GOT3 (cell line): ENCODE data around the gene HLCS.
"Not testable (repeated sequence)": the region's sequence is repeated elsewhere in the genome, so short reads cannot be mapped to it uniquely, and the experiment has no call there.

ENCODE experiments used
- DNase-seq: peaks from one replicate; lab custom pipeline; 2025; ENCODE audit warnings: mixed read lengths; lab: John Stamatoyannopoulos, UW

Gene HLCS

DNA sequence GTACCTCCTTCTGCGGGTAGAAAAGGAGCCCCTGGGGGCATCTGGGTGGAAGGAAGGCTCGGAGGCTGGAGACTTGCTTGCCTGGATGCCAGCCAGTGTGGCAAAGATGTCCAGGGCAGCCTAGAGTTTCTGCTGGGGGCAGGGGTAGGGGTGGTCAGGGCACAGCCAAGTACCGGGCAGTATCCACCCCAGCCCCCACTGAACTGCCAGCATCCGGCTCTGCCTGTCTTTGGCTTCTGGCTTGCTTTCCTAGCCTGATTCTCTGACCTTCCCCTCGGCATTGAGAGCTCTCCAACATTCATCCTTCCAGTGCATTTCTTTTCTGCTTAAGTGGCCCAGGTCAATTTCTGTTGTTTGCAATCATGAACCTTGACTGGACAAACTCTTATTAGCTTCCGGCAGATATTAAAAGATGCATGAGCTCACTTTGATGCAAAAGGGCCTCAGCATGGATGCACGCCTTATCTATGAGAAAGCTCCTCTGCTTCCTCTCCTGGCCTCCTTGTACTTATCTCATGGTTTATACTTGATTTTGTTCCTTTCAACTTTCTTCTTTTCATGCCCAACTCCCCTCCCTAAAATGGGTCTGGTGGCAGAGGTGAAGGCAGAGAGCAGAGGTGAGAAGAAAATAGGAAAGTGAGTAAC, 116.9 kb downstream of the HLCS start:
- no peak for DNase-seq

DNA sequence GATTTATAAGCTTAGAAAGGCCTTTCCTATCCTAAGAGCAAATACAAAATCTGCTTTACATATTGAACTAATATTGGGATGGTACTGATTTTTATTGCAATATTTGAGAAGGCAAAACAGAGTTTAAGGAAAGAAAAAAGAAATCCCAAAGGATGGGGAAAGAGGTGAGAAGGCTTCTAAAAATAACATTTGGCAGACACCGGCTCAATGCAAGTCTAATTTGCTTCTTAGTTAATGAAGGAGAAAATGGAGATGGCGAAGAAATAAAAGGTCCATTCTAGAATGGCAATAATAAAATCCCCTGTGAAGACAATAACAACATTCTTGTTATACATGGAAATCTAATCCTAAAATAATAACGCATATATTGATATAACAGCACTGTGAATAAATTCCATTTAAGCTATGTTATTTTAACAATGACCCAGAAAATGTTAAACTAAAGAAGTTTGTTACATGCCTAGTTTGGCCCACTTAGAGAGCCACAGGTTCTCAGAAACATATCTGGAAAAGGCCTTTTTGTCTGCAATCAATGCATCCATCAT, 117.7 kb downstream of the HLCS start:
- DNase-seq: no peak

GRCh38 chr21:36847189-36847588, 119.3 kb downstream of the HLCS start:
- no peak for DNase-seq

- no peak for DNase-seq
Measured at GRCh38 chr21:36846631-36847030, 119.8 kb downstream of the HLCS start.

DNA sequence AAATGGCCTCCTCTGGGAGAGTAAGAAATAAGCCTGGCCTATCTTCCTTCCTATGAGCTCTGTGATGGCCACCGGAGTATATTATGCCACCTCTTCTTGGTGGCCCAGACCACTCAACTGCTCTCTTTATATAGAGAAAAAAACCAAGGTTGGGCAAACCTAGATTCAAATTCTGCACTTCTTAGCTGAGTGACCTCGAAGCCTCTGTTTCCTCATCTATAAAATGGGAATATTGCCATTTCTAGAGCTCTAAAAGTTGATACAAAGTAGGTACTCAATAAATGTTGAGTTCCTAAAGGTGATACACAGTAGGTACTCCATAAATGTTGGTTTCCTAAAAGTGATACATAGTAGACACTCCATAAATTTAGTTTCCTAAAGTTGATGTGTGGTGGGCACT, 120.7 kb downstream of the HLCS start:
- DNase-seq: no peak

GRCh38 chr21:36845070-36845469, 121.4 kb downstream of the HLCS start:
- no peak for DNase-seq

DNA sequence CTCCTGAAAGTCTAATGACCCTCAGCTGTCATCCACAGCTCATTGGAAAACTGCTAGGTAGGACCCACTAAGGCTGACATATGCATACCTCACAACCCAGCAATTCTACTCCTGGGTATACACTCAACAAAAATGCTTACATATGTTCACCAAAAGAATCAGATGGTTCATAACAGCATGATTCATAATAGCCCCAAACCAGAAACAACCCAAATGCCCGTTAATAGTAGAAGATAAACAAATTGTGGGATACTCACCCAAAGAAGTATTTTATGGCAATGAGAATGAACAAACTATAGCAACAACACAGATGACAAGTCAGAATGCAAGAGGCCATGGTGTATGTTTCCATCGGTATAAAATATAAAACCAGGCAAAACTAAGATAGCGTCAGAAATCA, 124.6 kb downstream of the HLCS start:
- DNase-seq: no peak

GRCh38 chr21:36839735-36840134, 126.7 kb downstream of the HLCS start:
- no peak for DNase-seq

- DNase-seq: no peak
Measured at GRCh38 chr21:36839123-36839522, 127.3 kb downstream of the HLCS start.

DNA sequence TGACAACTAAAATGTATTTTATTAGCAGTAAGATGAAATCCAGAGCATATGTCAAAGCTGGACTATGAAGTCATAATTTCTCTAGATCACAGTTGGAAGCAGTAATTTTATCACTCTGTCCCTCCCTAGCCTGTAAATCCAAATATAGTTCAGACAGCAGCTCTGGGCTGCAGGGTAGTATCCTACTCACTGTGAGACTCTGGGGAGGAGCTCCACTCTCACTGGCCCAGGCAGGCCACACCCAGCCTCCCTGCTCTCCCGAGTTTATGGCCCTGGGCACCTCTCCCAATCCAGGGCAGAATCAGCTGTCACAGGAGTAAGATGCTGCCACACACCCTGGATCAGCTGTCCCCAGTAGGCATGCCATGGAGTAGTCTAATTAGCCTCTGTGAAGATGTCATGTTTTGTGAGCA, 131.1 kb downstream of the HLCS start:
- DNase-seq: no peak

- DNase-seq: no peak
Measured at GRCh38 chr21:36834192-36834591, 132.3 kb downstream of the HLCS start.

DNA sequence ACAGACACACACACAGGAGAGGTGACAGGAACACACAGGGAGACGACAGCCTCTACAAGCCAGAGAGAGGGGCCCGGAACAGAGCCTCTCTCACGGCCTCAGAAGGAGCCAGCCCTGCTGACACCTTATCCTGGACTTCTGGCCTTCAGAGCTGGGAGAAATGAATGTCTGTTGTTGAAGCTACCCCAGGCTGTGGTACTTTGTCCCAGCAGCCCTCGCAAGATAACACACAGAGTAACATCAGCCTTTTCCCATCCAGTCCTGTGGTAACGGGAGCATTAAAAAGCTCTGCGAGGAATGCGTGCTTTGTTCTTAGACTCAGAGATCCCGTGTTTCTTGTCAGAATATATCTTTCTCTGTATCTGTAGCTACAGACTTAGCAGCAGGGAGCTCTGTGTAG, 136.4 kb downstream of the HLCS start:
- no peak for DNase-seq

DNA sequence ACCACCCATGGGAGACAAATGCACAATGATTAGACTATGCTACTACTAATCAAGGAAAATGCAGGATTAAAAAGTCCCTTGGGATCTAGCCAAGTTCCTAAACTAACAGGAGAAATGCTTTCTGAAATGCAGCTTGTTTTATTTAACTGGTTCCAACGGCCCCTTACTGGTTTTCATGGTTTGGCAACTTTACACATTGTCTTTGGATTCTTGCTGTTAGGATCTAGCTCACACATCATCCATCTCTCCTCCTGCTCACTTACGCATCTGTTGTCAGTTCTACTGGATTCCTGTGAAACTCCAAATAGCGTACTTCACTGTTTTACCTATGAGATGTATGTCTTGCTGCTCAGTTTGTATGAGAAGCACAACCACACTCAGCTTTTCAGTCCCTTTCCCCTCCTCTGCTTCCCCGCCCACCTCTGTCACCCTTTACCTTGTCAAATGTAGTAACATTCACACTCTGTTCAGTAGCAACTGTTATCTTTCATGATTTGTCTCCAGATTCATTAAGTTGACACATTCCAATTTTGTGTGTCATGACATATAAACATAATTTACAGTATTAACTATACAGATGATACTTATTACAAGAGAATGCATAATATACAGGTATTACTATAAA, 137.5 kb downstream of the HLCS start:
- DNase-seq: no peak

GRCh38 chr21:36828208-36828607, 138.3 kb downstream of the HLCS start:
- DNase-seq: no peak

- DNase-seq: no peak
Measured at GRCh38 chr21:36825658-36826057, 140.8 kb downstream of the HLCS start.

DNA sequence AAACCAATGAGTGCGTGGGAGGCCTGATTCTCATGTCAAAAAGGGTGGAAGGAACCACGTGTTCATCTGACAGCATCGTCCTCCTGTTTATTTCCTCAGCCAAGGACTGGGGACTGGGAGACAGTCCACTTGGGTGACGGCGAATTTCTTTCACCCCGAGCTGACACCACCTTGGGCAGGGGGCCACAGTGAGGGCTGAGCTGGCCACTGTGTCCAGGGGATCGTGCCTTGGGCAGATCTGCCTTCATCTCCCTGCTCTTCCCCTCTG, 145.5 kb downstream of the HLCS start:
- DNase-seq: no peak

DNA sequence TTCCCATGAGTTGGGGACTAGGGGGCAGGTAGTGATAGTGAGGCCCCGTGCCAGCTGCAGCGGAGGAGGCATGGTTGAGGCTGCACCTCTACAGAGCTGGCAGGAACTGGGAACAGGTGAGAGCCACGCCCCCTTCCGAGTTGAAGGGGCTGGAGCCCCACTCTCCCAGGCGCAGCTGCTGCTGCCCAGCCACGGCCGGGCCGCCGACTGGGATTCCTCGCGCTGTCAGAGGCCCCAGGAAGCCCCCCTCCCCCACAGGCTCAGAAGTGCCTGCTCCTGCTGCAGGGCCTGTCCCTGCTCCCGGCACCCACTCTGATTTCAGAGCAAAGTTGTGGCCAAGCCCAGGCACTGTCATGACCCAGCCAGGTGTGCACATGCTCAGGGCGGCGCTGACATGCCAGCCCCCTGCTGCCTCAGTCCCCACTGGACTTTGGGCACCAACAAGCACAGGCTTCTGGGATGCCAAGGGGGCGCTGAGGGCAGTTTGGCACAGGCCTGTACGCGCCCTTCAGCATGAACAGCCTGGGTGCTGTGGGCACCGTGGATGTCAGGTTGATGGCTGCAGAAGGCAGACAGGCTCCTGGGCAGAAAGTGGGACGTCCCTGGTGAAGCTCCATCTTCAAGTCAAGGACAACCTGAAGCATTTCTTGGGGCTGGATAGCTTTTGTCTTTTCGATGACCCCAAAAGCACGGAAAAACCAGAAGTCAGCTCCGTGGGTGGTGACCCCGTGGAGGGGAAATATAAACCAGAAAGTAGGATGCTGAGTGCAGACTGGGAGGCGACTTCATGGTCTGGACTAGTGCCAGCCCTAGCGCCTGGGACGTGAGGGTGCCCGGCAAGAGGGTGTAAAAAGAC, 146.1 kb downstream of the HLCS start:
- no peak for DNase-seq

DNA sequence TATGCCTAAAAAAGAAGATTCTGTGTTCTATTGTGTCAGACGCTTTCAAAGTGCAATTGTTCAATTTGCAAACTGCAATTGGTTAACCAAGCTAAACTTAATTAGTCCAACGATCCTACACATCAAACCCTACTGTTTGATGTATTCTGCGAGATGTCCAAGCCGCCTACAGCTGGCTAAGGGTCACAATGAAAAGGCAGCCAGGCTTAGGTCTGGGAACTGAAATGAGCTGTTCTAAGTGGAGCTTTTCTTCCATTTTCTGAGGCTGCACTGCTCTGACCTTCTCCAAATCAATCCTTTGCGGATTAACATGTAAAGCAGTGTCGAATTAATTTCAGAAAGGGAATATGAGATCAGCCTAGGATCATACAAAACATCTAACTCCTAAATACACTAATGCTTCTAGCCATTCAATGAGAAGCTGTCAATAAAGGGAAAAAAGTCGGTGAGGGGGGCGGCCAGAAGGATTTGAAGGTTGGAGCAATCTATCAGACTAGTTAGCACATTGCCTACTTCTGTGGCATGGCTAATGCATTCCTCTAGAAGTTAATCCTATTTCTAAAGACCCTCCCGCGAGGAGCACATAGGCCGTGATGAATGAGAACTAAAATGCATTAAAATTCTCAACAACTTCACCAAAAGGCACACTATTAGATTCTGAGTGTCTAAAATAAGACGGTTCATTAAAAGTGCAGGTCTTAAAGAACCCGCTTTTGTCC, 148.6 kb downstream of the HLCS start:
- no peak for DNase-seq

DNA sequence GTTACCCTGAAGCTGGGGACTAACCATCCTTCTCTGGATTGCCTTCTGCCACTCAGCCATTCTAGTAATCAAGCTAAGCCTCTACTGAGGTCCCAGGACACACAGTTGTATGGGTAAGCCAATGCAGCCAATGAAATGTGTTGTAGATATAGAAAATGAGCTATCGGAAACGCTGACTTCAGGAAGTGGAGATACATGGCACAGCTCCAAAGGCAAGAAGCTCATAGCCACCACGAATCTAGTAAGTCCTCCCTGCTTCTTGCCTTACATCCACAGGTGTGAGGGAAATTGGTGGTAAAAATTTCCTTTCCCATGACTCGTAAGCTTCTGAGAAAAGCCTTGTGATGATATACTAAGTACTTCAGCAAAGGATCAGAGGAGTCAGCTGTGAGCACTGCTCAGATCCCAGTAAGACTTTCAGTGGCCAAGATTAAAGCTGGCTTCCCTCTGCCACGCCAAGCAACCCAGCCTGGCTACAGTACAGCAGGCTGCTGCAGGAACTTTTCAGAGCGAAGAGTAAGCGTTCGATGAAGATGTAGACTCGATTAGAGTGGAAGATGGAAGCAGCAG, 149.8 kb downstream of the HLCS start:
- DNase-seq: no peak

- DNase-seq: not testable (repeated sequence)
Measured at GRCh38 chr21:36816026-36816425, 150.4 kb downstream of the HLCS start.

DNA sequence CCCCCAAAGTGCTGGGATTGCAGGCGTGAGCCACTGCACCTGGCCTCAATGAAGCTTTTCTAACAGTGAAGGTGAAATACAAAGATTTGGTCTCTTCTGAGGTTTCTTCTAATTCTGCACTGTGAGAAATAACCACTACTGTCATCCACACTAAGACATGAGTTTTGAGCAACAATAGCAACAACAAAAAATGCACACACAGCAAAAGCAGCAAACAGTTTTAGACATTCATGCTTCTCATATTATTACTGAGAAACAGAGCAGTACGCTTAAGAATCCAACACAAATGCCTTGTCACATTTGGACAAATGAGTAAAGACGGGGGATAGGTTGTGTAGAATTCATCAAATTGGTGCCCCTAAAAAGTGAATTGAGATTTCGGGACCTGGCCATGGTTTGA, 151.2 kb downstream of the HLCS start:
- DNase-seq: no peak

DNA sequence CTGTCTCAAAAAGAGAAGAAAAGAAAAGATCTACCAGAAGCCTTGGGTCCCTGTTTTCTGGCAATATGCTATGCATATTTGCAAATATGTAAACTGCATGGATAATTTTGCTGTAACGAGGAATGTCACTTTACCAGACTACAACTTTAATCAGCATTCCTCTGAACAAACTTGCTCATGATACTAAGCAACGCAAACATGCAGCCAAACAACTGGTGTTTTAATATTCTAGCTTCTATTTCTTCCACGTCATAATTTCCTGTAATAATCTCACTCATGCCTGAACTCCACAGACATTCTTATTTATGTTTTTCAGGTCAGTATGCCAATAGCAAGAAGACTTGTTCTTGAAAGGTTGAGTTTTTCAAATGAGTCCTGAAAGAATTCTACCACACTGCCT, 153.4 kb downstream of the HLCS start:
- DNase-seq: no peak
